Activated T-helper 1 cell treated with Interleukin-2 at 50 U/mL for 16 hours (primary cell): Measurements from ENCODE around the gene FSTL1.

Source experiments
- DNase-seq: peaks from one replicate; pipeline ENCODE4 v3.0.0-alpha.2; 2020; ENCODE audit warnings: low read depth

Gene FSTL1

DNA sequence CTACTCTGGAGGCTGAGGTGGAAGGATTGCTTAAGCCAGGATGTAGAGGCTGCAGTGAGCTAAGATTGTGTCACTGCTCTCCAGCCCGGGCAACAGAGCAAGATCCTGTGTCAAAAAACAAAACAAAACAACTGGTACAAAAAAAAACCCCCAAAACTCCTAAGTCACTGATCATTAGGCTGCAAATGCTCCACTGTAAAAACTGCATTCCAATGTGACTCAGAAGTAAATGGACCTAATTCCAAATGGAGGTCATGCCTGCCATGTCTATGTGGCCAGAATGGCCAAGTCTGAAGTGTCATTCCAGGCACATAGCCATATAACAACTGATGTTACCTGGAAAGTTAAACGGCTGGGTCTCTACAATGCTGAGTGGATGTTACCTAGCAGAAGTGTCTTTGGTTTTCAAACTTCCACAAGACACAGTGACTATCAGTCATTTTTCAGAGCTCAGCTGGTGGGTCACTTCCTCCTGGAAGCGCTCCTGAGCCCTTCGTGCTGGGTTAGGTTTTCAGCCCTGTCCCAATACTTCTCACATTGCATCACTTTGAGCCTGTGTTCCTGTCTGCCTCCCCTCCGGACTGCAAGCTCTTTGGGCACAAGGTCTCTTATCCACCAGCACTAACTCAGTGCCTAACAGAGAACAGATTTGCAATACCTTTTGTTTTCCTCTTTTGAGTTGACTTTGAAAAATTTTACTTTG is 10.6 kb downstream of the FSTL1 start:
- no peak for DNase-seq

DNA sequence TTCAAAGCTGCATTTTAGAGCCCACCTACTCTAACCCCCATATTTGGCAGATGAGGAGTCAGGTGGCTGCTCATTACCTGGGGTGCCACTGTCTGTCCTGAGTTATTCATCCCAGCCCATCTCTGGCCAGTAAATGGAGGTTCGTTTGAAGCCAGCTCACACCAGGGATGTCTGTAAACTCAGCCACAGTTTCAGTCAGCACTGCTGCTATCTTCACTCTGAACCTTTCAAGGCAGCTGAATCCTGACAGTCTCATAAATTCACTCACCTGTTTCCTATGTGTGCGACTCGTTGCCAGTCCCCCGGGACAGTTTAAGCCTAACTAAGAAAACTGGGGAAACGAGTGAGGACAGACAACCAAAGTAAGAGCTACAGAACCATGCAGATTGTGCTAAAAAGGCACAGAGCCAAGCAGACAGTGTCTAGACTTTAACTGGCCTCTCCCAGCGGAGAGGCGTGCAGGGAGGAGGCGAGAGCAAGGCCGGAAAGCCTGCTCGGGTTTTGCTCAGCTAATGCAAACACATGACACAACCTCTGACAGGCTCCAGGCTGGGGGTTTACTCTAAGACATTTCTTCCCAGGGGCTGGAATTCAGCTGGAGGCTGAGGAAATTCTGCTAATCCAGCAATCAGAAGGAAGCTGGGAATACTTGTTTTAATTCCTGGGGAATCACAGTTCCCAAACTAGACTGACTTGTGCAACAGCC is 12.0 kb downstream of the FSTL1 start:
- DNase-seq = no peak

DNA sequence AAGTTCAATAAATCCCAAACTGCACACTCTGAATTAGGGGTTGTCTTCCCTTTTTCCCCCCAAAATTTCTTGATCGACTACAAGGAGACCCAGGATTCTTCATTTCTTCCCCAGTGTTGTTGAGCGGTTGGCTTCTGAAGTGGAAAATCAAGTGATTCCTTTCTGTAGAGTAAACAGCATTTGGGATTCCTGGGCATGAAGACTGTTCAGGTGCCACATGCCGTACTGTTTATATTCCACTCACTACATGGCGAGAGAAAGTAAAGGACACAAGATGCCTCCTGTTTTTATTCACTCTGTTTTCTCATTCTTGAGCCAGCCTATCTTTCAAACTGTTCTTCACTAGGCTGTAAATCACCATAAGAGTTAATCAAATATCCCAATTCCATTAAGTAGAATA is 12.6 kb downstream of the FSTL1 start:
- no peak for DNase-seq

DNA sequence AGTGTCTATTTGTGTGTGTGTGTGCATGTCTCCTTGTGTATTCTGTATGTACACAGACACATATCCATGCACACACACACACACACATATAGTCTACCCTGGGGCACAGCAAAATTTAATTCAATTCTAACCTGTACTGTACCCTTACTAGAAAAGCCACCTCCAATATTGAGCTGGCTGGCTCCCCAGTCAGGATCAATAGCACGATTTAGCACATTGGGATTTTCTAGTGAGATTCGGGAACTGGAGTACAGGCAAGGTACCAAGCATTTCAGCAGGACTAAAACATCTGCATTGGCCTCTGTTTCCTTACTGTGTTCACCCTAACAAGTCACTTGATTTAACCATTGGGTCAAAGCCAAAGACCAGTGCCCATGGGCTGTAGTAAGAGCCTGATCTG is 13.2 kb downstream of the FSTL1 start:
- DNase-seq = no peak

DNA sequence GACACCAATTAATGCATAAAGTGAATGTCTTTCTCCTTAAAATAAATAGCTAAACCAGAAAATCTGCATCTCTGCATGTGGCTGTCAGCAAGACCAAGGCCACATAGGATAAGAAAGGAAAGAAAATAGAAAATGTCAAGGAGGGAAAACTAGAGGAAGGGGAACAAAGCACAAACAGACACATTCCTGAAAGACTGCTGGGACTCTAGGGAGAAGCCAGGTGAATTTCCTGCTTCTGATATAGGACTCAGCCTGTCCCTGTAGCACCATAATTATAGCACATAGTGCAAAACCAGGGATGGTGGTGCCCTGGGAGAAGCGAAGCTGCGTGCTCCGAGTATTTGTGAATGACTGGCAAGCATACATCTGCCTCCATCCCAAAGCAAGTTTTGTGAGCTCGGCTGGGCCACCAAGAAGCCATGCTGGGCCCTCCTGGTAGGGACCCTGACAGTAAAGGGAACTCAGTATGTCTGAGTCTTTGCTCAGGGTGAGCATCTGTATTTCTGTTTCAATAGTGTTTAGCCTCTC is 14.2 kb downstream of the FSTL1 start:
- no peak for DNase-seq

DNA sequence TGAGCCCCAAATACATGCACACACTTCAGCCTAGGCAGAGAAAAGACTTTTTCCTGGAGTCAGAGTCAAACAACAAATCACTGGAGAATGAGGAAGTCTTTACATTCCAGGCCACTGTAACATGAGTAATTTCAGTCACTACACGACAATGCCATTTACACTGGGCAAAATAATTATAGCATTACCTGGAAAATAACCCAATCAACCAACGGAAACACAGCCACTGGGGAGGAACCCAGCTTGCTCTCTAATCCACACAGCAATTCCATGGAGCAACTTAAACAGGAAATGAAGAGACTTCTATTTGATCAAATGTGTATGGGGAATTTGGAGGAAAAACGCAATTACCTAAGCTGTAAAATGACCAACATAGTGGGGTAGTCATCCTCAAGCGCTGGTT is 15.2 kb downstream of the FSTL1 start:
- DNase-seq = no peak

DNA sequence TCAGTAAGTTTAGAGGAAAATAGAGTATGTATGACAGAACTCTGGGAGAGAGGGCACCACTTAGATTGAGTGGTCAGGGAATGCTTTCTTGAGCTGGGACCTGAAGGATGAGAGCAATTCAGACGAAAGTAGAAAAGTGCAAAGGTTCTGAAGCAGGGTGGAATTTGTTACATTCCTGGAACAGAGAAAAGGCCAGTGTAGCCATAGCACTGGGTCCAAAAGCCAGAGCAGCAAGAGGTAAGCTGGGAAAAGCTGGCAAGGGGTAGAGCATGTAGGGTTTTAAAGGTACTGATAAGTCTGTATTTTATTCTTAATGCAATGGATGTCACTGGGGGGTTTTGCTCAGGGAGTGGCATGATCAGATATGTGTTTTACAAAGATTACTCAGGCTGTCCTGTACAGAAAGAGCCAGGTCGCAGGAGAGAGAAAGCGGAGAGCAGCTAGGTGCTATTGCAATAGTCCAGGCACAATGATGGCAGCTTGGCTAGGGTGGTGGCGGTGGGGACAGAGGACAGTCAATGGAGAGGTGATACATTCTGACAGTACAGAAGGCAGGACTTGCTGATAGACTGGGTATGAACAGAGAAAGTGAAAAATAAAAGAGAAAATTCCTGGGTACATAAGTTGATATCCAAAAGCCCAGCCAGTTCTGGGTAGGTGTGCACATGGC is 17.0 kb downstream of the FSTL1 start:
- no peak for DNase-seq

DNA sequence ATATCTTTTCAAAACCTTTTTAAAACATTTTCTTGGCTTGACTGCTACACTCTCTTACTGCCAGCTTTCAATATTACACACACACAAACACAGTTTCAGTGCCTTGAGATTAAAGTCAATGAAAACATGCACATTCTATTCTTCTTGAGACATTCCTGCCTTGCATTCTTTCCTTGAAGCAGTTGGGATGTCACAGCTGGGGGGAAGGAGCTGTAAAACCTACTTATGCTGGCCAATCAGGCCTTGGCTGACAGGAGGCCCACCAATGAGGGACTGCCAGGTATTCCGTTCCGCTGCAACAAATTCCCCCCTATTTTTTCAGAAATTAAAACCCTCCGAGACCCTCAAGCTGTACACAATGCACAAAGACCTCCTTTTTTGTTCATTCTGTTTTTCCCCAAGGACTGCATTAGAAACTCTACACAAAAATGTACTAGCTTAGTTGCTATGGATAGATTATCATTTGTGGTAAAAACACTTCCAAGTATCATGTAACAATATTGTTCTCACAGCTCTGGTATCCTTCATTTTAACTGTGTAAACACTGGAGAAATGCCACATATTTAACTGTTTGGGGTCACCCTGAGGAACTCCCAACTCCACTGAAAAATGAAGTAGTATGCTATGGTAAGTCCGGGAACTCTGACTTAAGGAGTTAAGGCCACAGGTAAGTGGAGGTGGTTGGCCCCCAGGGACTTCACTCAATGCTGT is 18.5 kb downstream of the FSTL1 start:
- DNase-seq = no peak

DNA sequence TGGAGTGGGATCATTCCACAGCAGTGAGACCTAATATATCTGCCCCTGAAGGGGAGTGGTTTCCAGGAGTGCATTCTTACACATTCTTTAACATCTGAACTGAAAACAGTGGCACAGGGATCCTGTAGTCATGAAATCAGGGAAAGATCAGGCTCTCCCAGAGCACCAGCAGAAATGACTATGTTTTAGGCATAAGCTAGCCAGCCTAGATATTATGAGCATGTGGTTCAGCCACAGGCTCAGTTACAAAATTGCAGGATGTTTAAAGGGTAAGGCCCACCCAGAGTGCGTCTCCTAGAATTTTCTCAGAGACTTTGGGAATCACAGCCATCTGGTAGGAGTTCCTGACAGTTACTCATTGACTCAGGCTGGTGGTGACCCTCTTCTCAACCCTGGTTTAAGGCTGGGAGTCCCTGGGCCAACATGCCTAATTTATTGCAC is 20.9 kb downstream of the FSTL1 start:
- DNase-seq = no peak

DNA sequence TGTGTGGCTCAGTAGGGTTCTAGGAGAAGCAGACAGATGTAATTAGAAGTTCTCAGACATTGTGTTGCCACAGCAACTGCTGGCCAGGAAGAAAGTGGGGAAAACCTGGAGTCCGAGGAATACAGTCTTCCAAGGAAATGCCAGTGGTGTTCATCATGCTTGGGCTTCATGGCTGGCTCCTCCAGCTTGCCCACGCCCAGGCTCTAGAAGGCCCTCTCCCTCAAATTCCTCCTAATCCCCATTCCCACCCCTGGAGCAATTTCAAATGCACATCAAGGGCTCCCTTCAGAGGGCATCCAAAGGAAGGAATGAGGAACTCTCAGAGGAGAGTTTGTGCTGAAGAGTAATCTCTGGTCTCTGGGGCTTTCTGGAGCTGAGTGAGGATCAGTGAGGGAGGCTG is 21.9 kb downstream of the FSTL1 start:
- no peak for DNase-seq

DNA sequence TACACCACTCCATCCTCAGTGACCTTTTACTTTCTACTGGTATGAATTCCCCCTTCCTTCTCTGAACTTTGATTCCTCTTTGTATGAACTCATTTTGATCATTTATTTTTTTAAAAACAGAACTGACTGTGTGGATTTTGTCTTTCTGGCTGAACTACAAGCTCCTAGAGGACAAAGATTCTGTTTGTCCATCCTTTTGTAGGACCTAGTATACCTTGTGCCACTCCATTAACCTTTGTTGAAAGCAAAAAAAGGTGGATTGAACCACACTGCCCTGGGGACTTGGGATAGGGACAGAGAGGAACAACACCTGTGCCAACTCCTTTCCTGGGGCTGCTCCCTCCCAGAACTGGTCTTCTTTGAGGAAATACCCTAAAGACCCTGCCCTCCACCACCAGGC is 23.6 kb downstream of the FSTL1 start:
- no peak for DNase-seq

DNA sequence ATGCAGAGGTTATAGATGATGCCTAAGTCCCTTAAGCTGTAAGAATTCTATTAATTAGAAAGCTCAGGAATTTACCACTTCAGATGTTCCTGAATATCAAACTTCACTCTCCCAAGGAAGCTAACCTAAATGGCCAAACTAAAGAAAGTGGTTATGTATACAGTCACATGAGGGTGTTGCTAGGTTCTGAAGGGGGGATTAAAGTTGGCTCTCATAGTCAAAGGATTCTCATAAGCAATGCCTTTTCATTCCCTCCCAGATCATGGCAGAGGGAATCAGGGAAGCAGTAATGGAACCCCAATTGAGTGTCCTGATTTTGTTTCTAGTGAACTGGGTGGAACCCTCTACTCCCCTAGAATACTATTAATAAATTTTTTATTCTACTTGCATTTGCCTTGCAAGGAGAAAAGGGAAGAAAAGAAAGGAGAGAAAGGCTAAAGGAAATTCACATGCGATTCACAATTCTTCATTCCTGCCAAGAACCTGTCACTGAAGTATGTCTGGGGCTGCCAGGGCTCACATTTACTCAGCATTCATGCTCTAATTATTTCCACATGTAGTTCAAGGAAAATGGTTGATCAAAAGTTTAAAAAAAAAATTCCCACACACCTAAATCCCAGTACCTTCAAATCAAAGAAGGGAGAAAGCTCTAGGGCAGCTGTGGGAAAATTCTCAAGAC is 25.1 kb downstream of the FSTL1 start:
- no peak for DNase-seq

DNA sequence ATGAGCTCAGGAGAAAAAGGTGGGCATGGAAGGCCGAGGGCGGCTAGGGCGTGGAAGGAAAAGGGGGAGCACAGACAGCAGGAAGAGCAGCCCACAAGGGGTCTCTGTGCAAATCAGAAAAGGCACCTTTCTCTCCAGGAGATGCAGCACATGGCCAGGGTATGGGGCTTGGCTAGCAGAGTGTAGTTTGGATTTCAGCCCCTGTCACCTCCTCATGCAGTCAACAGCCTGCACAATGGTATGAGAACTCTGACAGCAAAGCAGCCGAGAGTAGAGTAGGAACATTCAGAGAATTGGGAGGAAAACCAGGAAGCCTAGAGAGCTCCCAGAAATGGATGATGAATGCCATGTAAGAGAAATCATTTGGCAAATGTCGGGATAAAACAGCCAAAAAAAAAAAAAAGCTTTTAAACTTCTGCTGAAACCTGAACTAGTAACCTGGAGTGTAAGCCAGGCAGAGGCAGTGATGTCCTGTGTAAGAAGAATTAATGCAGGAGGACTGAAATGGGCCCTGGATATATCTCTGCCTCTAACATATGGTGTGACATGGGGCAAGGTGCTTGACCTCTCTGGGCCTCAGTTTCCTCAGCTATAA is 25.7 kb downstream of the FSTL1 start:
- no peak for DNase-seq

DNA sequence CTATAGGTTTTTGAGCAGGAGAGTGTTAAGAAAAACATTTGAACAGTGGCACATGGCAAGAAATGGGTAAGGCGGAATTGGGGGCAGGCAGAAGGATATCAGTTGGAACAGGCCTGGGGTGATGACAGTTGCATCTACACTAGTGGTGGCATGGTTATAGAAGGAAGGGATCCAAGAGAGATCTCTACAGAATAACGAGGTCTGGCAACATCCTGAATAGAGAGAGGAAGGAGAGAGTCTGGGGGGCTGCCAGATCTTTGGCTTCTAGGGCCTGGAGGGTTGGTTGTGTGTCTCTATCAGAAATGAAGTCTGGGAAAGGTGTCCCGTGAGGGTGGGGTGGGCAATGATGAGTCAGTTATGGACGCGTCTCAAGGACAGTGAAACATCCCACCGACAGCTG is 26.3 kb downstream of the FSTL1 start:
- no peak for DNase-seq

DNA sequence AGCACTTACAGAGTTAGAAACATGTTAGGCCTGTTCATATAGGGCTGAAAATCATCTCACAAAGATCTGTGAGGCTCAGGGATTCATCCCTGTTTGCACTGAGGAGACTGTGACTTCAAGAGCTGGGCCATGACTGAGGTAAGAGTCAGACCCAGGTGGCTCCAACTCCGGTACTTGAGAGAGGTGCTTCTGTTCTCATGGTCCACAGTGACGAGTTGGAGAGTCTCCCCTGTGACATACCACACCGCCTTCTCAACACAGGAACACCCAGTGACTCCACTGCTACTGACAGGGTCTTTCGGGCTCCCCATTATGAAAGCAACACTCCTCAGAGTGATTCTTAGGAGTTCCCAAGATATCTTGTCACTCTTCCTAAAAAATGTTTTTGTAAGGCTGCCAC is 27.4 kb downstream of the FSTL1 start:
- DNase-seq = no peak

DNA sequence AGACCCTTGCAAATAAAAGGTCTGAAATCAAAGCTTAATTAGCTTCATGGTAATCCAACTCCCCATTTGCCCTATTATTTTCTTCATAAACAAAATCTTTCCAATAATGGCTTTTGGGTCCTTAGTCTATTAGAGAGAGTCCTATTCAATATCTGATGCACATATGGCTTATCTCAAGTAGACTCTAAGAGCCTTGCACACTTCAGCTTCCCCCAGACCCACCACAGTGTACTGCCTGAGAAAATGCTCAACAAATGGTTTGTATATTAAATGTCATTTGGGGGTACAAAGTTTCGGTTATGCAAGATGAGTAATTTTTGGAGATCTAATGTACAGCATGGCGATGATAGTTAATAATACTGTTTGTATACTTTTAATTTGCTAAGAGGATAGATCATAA is 28.9 kb downstream of the FSTL1 start:
- no peak for DNase-seq

DNA sequence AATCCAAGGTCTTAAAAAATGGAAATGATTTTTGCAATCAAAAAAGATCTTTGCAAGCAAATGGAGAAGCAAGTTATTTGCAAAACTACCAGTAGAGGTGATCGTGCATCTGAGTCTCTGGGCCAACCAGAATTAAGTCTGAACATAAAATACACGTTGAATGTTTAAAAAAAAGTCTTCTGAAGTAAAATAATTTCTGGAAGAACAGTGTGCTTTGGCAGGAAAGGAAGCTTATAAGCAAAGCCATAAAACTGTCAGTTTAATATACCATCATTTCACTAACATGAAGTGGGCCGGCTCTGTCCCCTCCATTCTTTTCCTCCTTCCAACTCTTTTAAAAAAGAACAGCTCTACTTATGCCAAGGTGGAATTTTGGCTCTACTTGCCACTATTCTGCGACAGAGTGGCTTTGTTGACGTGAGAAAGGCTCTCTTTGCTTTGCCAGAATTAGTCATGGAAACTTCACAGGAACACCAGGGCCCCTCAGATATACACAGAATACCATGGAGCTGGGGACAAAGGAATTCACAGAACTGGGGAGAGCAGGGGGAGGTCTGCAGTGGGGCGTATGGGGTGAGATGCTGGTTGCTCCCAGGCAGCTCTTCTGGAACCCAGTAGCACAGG is 29.8 kb downstream of the FSTL1 start:
- no peak for DNase-seq

DNA sequence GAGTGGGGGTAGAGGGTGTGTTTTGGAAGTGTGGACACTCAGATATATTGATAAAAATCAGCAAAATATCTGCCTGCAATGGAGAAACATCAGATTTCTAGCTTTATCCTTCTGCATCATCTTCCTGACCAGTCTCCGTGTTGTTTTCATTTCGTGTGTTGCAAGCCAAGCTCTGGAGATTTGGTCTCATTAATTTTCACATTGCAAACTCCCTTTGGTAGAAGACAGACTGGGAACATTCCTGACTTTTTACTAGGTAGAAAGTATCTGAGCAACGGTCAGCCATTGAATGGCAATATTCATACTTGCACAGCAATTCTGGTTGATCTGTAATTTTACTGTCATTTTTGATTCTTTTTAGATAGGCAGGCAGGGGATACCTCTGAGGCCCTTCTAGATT is 30.4 kb downstream of the FSTL1 start:
- no peak for DNase-seq

DNA sequence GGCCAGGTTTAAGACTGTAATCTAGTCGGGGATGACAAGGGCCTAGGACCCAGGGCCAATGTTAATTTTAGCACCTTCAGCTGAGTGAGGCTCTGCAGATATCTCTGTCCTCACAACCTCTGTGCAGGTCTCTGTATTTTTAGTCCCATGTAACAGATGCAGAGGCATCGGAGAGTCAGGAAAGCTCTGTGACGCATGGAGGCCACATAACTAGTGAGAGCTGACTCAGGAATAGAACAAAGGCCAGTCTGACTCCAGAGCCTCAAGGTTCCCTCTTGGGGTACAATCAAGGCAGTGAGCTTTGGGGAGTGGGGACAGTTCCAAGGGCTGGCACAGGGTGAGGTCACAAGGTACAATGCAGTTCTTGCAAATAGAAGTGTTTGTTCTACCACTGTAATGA is 31.0 kb downstream of the FSTL1 start:
- DNase-seq = no peak

DNA sequence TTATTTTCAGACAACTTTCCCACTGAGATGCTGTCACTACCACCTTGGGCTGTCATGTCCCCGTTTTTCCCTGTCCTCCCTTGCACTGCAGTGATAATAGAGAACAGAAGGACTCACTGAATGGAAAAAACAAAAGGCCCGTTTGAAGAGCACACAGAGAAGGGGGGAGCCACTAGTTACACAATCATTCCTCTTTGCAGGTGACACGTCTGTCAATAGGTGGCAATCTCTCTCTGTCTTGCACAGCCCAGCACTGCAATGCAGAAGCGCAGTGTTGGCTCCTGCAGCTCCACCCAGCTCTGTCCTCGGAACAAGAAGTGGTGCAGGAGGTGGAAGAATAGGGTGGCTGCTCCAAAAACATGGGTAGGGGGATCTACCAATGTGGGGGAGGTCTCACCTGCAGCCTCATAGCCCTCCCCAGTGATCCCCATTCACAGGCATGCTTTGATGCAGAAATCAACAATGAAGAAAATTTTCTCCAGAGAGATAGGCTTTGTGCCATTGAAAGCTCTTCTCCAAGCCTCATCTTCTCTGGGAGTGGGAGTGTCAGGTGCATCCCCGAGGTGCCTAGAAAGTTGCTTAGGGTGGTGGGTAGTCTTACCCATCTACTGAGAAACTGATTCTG is 31.8 kb downstream of the FSTL1 start:
- no peak for DNase-seq

DNA sequence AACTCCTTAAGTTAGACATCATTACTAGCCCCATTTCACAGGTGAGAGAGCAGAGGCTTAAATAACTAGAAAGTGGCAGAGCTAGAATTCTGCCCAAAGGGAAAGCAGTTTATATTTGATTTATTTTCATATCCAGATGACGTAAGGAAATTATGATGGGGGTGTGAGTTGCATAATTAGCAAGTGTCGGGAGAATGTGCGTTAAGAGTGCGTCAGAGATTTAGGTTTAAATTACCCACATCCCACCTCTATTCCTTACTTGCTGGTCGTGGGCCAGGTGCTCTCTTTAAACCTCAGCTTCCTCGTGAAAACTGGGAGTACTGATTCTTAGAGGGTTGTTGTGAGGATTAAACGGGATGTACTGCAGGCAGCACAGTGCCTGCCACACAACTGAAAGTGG is 32.3 kb downstream of the FSTL1 start:
- DNase-seq = no peak
